ENCODE data around the gene SLCO2A1. TPM values are rescaled to one million over a fixed set of nuclear protein-coding genes. Genes with fewer than 3 reads are reported as not detected.

Gene SLCO2A1
- polyA plus RNA-seq, 1 donor (not counting 4 experiments of a cell fraction or from before 2014, with no cell fraction given), result 0.80 TPM

DNA sequence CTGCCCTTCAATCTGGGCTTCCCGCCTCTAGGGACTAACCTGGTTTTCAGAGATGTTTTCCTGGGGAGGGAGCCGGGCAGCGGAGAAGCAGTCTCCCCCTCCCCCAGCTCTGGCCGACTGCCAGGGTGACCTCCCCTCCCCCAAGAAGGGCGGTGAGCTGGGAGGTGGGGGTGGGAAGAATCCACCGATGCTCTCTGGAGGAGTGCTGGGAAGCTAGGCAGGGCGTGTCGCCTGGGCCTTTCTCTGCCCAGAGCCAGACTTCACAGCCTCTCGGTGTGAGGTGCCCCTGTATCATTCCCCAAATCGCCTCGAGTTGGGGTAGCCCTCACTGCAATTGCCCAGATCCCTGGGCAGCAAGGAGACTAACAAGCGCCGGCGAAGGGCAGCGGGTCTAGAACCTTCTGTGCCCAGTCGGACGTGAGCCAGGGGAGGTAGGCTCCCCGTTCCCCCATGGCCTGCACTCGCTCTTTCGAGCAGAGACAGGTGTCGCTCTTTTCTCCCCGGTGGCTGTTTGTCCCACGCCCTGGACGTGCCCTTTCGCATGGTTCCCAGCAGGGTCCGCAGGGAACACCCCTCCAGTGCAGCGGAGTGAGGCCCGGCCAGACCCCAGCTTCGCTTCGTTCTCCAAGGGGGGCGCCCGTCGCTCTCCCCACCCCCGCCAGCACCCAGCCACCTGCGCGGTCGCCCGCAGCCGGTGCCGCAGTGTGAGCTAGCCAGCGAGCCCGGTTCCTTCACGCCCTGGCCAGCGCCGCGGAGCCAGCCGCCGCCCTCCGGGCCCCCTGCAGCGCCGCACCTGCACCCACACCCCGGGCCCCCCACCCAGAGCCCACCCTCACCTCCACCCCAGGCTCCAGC, 135.1 kb downstream of the SLCO2A1 start:
- dilution Hi-C loops (cut with MboI; ENCODE audit: extremely low pct_ligation_motif_present, low sequenced_read_pairs), result no loop called here
- DNase-seq (ENCODE audit: low read depth, low spot score) (no peak), FAIRE-seq (no peak)
- Histone ChIP-seq H3K9me3 (ENCODE audit: control insufficient read depth, low read depth, low read length) (no peaks in the 10 kb centered on the region), H3K9me1 (ENCODE audit: control insufficient read depth, extremely low read depth, insufficient read depth, low read length) (no peaks in the 10 kb centered on the region), H3K4me3 (ENCODE audit: control insufficient read depth in 2 of 3, extremely low read depth in 1 of 3, insufficient read depth in 2 of 3, low read depth in 1 of 3, low read length in 3 of 3) (peak overlapping the region in 1 of 3 experiments; percentile 61), H4K20me1 (ENCODE audit: control insufficient read depth, extremely low read depth, insufficient read depth, low read length) (no peaks in the 10 kb centered on the region), H3K27me3 (ENCODE audit: control insufficient read depth, extremely low read depth, insufficient read depth, low read length) (peaks cover 50% of the 10 kb centered on the region), H3K36me3 (ENCODE audit: control insufficient read depth in 2 of 2, extremely low read depth in 1 of 2, insufficient read depth in 2 of 2, low read length in 2 of 2) (no peaks in the 10 kb centered on the region), H3K9ac (ENCODE audit: control insufficient read depth, extremely low read depth, insufficient read depth, low read length) (no peak overlapping the region), H3K4me1 (ENCODE audit: control insufficient read depth, extremely low read depth, insufficient read depth, low read length) (no peaks in the 10 kb centered on the region), H2AFZ (ENCODE audit: control insufficient read depth, low read length) (no peak overlapping the region), H3K79me2 (ENCODE audit: control insufficient read depth, insufficient read depth, low read length) (no peaks in the 10 kb centered on the region), H3K4me2 (ENCODE audit: control insufficient read depth, extremely low read depth, insufficient read depth, low read depth, low read length) (peak overlapping the region; percentile 36), H3K27ac (ENCODE audit: control insufficient read depth, insufficient read depth, low read length) (no peak overlapping the region)
- TF ChIP-seq, protein P1, sequence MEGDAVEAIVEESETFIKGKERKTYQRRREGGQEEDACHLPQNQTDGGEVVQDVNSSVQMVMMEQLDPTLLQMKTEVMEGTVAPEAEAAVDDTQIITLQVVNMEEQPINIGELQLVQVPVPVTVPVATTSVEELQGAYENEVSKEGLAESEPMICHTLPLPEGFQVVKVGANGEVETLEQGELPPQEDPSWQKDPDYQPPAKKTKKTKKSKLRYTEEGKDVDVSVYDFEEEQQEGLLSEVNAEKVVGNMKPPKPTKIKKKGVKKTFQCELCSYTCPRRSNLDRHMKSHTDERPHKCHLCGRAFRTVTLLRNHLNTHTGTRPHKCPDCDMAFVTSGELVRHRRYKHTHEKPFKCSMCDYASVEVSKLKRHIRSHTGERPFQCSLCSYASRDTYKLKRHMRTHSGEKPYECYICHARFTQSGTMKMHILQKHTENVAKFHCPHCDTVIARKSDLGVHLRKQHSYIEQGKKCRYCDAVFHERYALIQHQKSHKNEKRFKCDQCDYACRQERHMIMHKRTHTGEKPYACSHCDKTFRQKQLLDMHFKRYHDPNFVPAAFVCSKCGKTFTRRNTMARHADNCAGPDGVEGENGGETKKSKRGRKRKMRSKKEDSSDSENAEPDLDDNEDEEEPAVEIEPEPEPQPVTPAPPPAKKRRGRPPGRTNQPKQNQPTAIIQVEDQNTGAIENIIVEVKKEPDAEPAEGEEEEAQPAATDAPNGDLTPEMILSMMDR (optimal IDR thresholded peaks at IDR 0.05 in 1 of 3, IDR thresholded peaks at IDR 0.05 in 1 of 3, conservative IDR thresholded peaks at IDR 0.05 in 1 of 3; ENCODE audit: extremely low read depth in 1 of 3, insufficient read depth in 2 of 3, low read length in 3 of 3), result no peak
- TF ChIP-seq EZH2 (IDR thresholded peaks at IDR 0.05; ENCODE audit: low read length), result peak; percentile 84

DNA sequence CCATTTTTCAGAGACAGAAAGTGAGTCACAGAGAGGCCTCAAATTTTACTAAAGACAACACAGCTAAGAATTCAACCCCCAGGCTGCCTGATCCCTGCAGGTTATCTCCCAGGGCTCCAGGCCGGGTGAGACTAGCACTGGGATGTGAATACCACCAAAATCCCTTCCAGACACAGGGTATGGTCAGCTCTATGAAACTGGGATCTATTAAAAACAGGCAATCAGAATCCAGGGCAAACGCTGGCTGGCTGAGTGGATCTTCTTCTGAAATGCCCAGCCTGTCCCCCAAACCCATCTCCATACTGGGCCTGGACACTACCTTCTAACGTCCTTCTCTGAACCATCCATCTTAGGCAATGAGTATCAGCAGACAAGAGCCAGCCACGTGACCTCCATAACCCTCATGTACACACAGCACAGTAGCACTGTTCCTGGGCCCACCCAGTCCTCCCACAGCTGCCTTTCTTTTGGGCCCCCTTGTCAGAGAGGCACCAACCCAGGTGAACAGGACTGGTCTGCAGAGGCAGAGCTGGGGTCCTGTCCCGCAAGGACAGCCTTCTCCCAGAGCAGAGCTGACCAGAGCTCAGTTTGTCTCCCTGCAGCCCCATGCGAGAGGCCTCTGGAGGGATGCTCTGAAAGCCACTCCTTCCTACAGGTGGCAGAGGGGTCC, 135.9 kb downstream of the SLCO2A1 start:
- H3K4me1 ChIP-seq (ENCODE audit: control insufficient read depth, extremely low read depth, insufficient read depth, low read length), result no peaks in the 10 kb centered on the region
- H3K36me3 ChIP-seq (ENCODE audit: control insufficient read depth in 2 of 2, extremely low read depth in 1 of 2, insufficient read depth in 2 of 2, low read length in 2 of 2), result no peaks in the 10 kb centered on the region
- H4K20me1 ChIP-seq (ENCODE audit: control insufficient read depth, extremely low read depth, insufficient read depth, low read length), result no peaks in the 10 kb centered on the region
- H3K79me2 ChIP-seq (ENCODE audit: control insufficient read depth, insufficient read depth, low read length), result no peaks in the 10 kb centered on the region
- no peak for DNase-seq (ENCODE audit: low read depth, low spot score)
- H3K27ac ChIP-seq (ENCODE audit: control insufficient read depth, insufficient read depth, low read length), result no peak overlapping the region
- H3K27me3 ChIP-seq (ENCODE audit: control insufficient read depth, extremely low read depth, insufficient read depth, low read length), result peaks cover 50% of the 10 kb centered on the region
- H3K9me1 ChIP-seq (ENCODE audit: control insufficient read depth, extremely low read depth, insufficient read depth, low read length), result no peaks in the 10 kb centered on the region
- dilution Hi-C loops (cut with MboI; ENCODE audit: extremely low pct_ligation_motif_present, low sequenced_read_pairs), result no loop called here
- no peak overlapping the region for H3K4me2 ChIP-seq (ENCODE audit: control insufficient read depth, extremely low read depth, insufficient read depth, low read depth, low read length)
- H3K9ac ChIP-seq (ENCODE audit: control insufficient read depth, extremely low read depth, insufficient read depth, low read length), result no peak overlapping the region
- H2AFZ ChIP-seq (ENCODE audit: control insufficient read depth, low read length), result no peak overlapping the region
- TF ChIP-seq, protein P1 (optimal IDR thresholded peaks at IDR 0.05 in 1 of 3, IDR thresholded peaks at IDR 0.05 in 1 of 3, conservative IDR thresholded peaks at IDR 0.05 in 1 of 3; ENCODE audit: extremely low read depth in 1 of 3, insufficient read depth in 2 of 3, low read length in 3 of 3), result no peak
- TF ChIP-seq EZH2 (IDR thresholded peaks at IDR 0.05; ENCODE audit: low read length), result no peak
- H3K4me3 ChIP-seq (ENCODE audit: control insufficient read depth in 2 of 3, extremely low read depth in 1 of 3, insufficient read depth in 2 of 3, low read depth in 1 of 3, low read length in 3 of 3), result no peak overlapping the region
- H3K9me3 ChIP-seq (ENCODE audit: control insufficient read depth, low read depth, low read length), result no peaks in the 10 kb centered on the region
- no peak for FAIRE-seq

Measured in keratinocyte (primary cell).